ENCODE data around the gene ADARB1.
"Not testable (repeated sequence)": the region's sequence is repeated elsewhere in the genome, so short reads cannot be mapped to it uniquely, and the experiment has no call there.

- TF ChIP-seq, protein P1, sequence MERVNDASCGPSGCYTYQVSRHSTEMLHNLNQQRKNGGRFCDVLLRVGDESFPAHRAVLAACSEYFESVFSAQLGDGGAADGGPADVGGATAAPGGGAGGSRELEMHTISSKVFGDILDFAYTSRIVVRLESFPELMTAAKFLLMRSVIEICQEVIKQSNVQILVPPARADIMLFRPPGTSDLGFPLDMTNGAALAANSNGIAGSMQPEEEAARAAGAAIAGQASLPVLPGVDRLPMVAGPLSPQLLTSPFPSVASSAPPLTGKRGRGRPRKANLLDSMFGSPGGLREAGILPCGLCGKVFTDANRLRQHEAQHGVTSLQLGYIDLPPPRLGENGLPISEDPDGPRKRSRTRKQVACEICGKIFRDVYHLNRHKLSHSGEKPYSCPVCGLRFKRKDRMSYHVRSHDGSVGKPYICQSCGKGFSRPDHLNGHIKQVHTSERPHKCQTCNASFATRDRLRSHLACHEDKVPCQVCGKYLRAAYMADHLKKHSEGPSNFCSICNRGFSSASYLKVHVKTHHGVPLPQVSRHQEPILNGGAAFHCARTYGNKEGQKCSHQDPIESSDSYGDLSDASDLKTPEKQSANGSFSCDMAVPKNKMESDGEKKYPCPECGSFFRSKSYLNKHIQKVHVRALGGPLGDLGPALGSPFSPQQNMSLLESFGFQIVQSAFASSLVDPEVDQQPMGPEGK (CRISPR knock-in tag; IDR thresholded peaks at IDR 0.05; ENCODE audit: borderline replicate concordance) = not testable (repeated sequence)
- not testable (repeated sequence) for TF ChIP-seq ESRRG (CRISPR knock-in tag; IDR thresholded peaks at IDR 0.05); ISL1 (CRISPR knock-in tag; IDR thresholded peaks at IDR 0.05); ZNF565 (CRISPR knock-in tag; conservative IDR thresholded peaks at IDR 0.05; ENCODE audit: low read depth); ZNF8 (CRISPR knock-in tag; IDR thresholded peaks at IDR 0.05); ARNTL (CRISPR knock-in tag; IDR thresholded peaks at IDR 0.05; ENCODE audit: borderline replicate concordance, low read depth); CSRNP3 (CRISPR knock-in tag; IDR thresholded peaks at IDR 0.05)
- TF ChIP-seq, protein P2, sequence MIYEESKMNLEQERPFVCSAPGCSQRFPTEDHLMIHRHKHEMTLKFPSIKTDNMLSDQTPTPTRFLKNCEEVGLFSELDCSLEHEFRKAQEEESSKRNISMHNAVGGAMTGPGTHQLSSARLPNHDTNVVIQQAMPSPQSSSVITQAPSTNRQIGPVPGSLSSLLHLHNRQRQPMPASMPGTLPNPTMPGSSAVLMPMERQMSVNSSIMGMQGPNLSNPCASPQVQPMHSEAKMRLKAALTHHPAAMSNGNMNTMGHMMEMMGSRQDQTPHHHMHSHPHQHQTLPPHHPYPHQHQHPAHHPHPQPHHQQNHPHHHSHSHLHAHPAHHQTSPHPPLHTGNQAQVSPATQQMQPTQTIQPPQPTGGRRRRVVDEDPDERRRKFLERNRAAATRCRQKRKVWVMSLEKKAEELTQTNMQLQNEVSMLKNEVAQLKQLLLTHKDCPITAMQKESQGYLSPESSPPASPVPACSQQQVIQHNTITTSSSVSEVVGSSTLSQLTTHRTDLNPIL (CRISPR knock-in tag; IDR thresholded peaks at IDR 0.05; ENCODE audit: low read depth) = not testable (repeated sequence)
These were observed 71.5 kb downstream of the ADARB1 start for GRCh38 chr21:45145846-45146245.
